Tibial artery (tissue), 4 donors: Measurements from ENCODE around the gene KDM6B.
"Not testable (repeated sequence)": the region's sequence is repeated elsewhere in the genome, so short reads cannot be mapped to it uniquely, and the experiment has no call there.

Experiments used
- DNase-seq, 2 donors: peaks; one replicate each; pipeline ENCODE4 v3.0.0-alpha.2; 2019
- H3K27ac ChIP-seq, 2 donors: fragments of 200-600 bp; sonication (generic) in 1 of 2; 1 replicate in 1 of 2; 2 replicates in 1 of 2; pipeline ENCODE4 v1.5.1; 2018 to 2019; ENCODE audit warnings: mild to moderate bottlenecking in 1 of 2
- H3K27me3 ChIP-seq, 2 donors: fragments of 200-600 bp; sonication (generic) in 1 of 2; one replicate each; pipeline versions ENCODE4 v1.5.1 to v1.6.0; 2016 to 2019
- H3K36me3 ChIP-seq, 3 donors: fragments of 200-600 bp; sonication (generic) in 2 of 3; one replicate each; pipeline ENCODE4 v1.5.1; 2016 to 2019; ENCODE audit warnings: mild to moderate bottlenecking in 2 of 3
- H3K4me1 ChIP-seq, 4 donors: fragments of 200-600 bp; sonication (generic) in 2 of 4; 1 replicate in 3 of 4; 2 replicates in 1 of 4; pipeline ENCODE4 v1.5.1; 2016 to 2019
- H3K4me3 ChIP-seq, 2 donors: fragments of 200-600 bp; sonication (generic) in 1 of 2; 1 replicate in 1 of 2; 2 replicates in 1 of 2; pipeline ENCODE4 v1.5.1; 2018 to 2019; ENCODE audit warnings: mild to moderate bottlenecking in 2 of 2
- H3K9me3 ChIP-seq, 3 donors: fragments of 200-600 bp; sonication (generic) in 1 of 3; one replicate each; pipeline ENCODE4 v1.5.1; 2016 to 2019
- CTCF ChIP-seq, 2 experiments: fragments of 200-600 bp in 1 of 2; fragments of 450-650 bp in 1 of 2; IDR thresholded peaks; one replicate each; pipeline ENCODE4 v1.5.1; 2017 to 2019; ENCODE audit warnings: antibody characterized with exemption in 2 of 2, mild to moderate bottlenecking in 1 of 2, moderate library complexity in 1 of 2
- intact Hi-C: fragments of 100-400 bp; cut with DNase I; formaldehyde crosslinking; loops from one replicate; pipeline ENCODE4 v1.15.0; 2023; ENCODE audit warnings: low total_unique reads

KDM6B gene

GRCh38 chr17:7809086-7809790 is 24.8 kb upstream of the KDM6B start:
- no peak for TF ChIP-seq CTCF (IDR thresholded peaks at IDR 0.05)
- intact Hi-C loops: no loop called here
- Histone ChIP-seq H3K27ac (no peak overlapping the region), H3K36me3 (no peaks in the 10 kb centered on the region), H3K4me3 (no peak overlapping the region), H3K27me3 (peaks cover 0 to 32% of the 10 kb centered on the region in 2 donors), H3K9me3 (no peaks in the 10 kb centered on the region), H3K4me1 (no peaks in the 10 kb centered on the region)
- DNase-seq: no peak

- H3K4me3 ChIP-seq, H3K36me3 ChIP-seq, H3K9me3 ChIP-seq, H3K27ac ChIP-seq, DNase-seq, intact Hi-C loops, H3K4me1 ChIP-seq: not testable (repeated sequence)
- H3K27me3 ChIP-seq: peaks cover 0 to 28% of the 10 kb centered on the region in 2 donors
Measured at GRCh38 chr17:7809791-7810343, 24.1 kb upstream of the KDM6B start.

- DNase-seq: no peak
- H3K27me3 ChIP-seq: peaks cover 0 to 26% of the 10 kb centered on the region in 2 donors
- no peak overlapping the region for H3K4me3 ChIP-seq
- no peaks in the 10 kb centered on the region for H3K36me3 ChIP-seq
- TF ChIP-seq CTCF (IDR thresholded peaks at IDR 0.05): no peak
- H3K9me3 ChIP-seq: no peaks in the 10 kb centered on the region
- intact Hi-C loops: no loop called here
- H3K27ac ChIP-seq: no peak overlapping the region
- no peaks in the 10 kb centered on the region for H3K4me1 ChIP-seq
Measured at GRCh38 chr17:7811251-7811650, 22.8 kb upstream of the KDM6B start.

GRCh38 chr17:7814969-7815368 is 19.0 kb upstream of the KDM6B start:
- H3K27me3 ChIP-seq: peaks cover 0 to 32% of the 10 kb centered on the region in 2 donors
- H3K4me1 ChIP-seq: no peaks in the 10 kb centered on the region
- no peaks in the 10 kb centered on the region for H3K36me3 ChIP-seq
- no peak overlapping the region for H3K4me3 ChIP-seq
- DNase-seq: no peak
- no peaks in the 10 kb centered on the region for H3K9me3 ChIP-seq
- TF ChIP-seq CTCF (IDR thresholded peaks at IDR 0.05): no peak
- intact Hi-C loops: no loop called here
- H3K27ac ChIP-seq: no peak overlapping the region

GRCh38 chr17:7816926-7817642 is 16.9 kb upstream of the KDM6B start:
- intact Hi-C loops: no loop called here
- H3K27ac ChIP-seq: no peak overlapping the region
- H3K4me1 ChIP-seq: no peaks in the 10 kb centered on the region
- DNase-seq: no peak
- no peaks in the 10 kb centered on the region for H3K36me3 ChIP-seq
- no peak for TF ChIP-seq CTCF (IDR thresholded peaks at IDR 0.05)
- peaks cover 0 to 33% of the 10 kb centered on the region in 2 donors for H3K27me3 ChIP-seq
- no peak overlapping the region for H3K4me3 ChIP-seq
- no peaks in the 10 kb centered on the region for H3K9me3 ChIP-seq

GRCh38 chr17:7817643-7817964 is 16.4 kb upstream of the KDM6B start:
- intact Hi-C loops: no loop called here

More at GRCh38 chr17:7817643-7817964, 16.4 kb upstream of the KDM6B start:
- Histone ChIP-seq H3K27me3 (peaks cover 0 to 31% of the 10 kb centered on the region in 2 donors), H3K4me1 (no peaks in the 10 kb centered on the region), H3K36me3 (no peaks in the 10 kb centered on the region), H3K4me3 (no peak overlapping the region), H3K9me3 (no peaks in the 10 kb centered on the region), H3K27ac (no peak overlapping the region)
- no peak for TF ChIP-seq CTCF (IDR thresholded peaks at IDR 0.05)
- no peak for DNase-seq
